HG02798 (cell line): ENCODE data around the gene GNE.
"Not testable (repeated sequence)": the region's sequence is repeated elsewhere in the genome, so short reads cannot be mapped to it uniquely, and the experiment has no call there.

ENCODE experiments used
- ATAC-seq: cut with Tn5 transposase; IDR thresholded peaks from one replicate; pipeline ENCODE4 v1.9.1; 2021; ENCODE audit warnings: mild to moderate bottlenecking; ENCODE audit not compliant: unreplicated experiment, poor library complexity

The GNE gene

GRCh38 chr9:36258208-36258995 lies at the start of gene GNE:
GNE (minus strand) TSS chr9:36258448; CDS start chr9:36249355, 9,093 bp downstream.
- peak; percentile 94 for ATAC-seq

GRCh38 chr9:36306471-36307306 lies 48.4 kb upstream of the GNE start:
- ATAC-seq = no peak

- ATAC-seq = not testable (repeated sequence)
These were observed 46.1 kb upstream of the GNE start for GRCh38 chr9:36304366-36304765.

- no peak for ATAC-seq
These were observed 43.0 kb upstream of the GNE start for GRCh38 chr9:36301227-36301626.

GRCh38 chr9:36298566-36298965 lies 40.3 kb upstream of the GNE start:
- ATAC-seq = no peak

GRCh38 chr9:36297798-36298197 lies 39.5 kb upstream of the GNE start:
- ATAC-seq = no peak

- ATAC-seq = not testable (repeated sequence)
These were observed 36.7 kb upstream of the GNE start for GRCh38 chr9:36294996-36295395.

GRCh38 chr9:36293918-36294317 lies 35.7 kb upstream of the GNE start:
- no peak for ATAC-seq

GRCh38 chr9:36293171-36293570 lies 34.9 kb upstream of the GNE start:
- no peak for ATAC-seq

GRCh38 chr9:36292641-36293040 lies 34.4 kb upstream of the GNE start:
- no peak for ATAC-seq

- ATAC-seq = no peak
These were observed 32.7 kb upstream of the GNE start for GRCh38 chr9:36290996-36291395.

- ATAC-seq = no peak
These were observed 31.7 kb upstream of the GNE start for GRCh38 chr9:36289836-36290435.

GRCh38 chr9:36288070-36288469 lies 29.8 kb upstream of the GNE start:
- no peak for ATAC-seq

- no peak for ATAC-seq
These were observed 28.1 kb upstream of the GNE start for GRCh38 chr9:36286388-36286787.

GRCh38 chr9:36284226-36284625 lies 26.0 kb upstream of the GNE start:
- no peak for ATAC-seq

GRCh38 chr9:36282275-36282674 lies 24.0 kb upstream of the GNE start:
- ATAC-seq = no peak

- ATAC-seq = no peak
These were observed 22.7 kb upstream of the GNE start for GRCh38 chr9:36280989-36281388.

GRCh38 chr9:36278243-36278642 lies 20.0 kb upstream of the GNE start:
- no peak for ATAC-seq

- no peak for ATAC-seq
These were observed 18.5 kb upstream of the GNE start for GRCh38 chr9:36276781-36277181.

GRCh38 chr9:36276254-36276653 lies 18.0 kb upstream of the GNE start:
- ATAC-seq = no peak

- ATAC-seq = no peak
These were observed 16.8 kb upstream of the GNE start for GRCh38 chr9:36275060-36275459.
